GM18502 (cell line): Measurements from ENCODE around the gene AP3B1.
A peak's percentile ranks its signal among the peaks of the same experiment; 100 is the strongest.

ENCODE experiments used
- ATAC-seq: cut with Tn5 transposase; IDR thresholded peaks from one replicate; pipeline ENCODE4 v1.9.1; 2021; ENCODE audit warnings: mild to moderate bottlenecking; ENCODE audit not compliant: unreplicated experiment, poor library complexity

The AP3B1 gene

GRCh38 chr5:77985247-77985646 lies 309.3 kb downstream of the AP3B1 start:
- ATAC-seq, result no peak

GRCh38 chr5:77984587-77984986 lies 309.9 kb downstream of the AP3B1 start:
- no peak for ATAC-seq

GRCh38 chr5:77983482-77984199 lies 310.9 kb downstream of the AP3B1 start:
- ATAC-seq, result no peak

- no peak for ATAC-seq
These were observed 312.7 kb downstream of the AP3B1 start for GRCh38 chr5:77981820-77982219.

GRCh38 chr5:77974576-77974975 lies 319.9 kb downstream of the AP3B1 start:
- no peak for ATAC-seq

- no peak for ATAC-seq
These were observed 321.3 kb downstream of the AP3B1 start for GRCh38 chr5:77973253-77973609.

- peak; percentile 70 for ATAC-seq
These were observed 321.8 kb downstream of the AP3B1 start for GRCh38 chr5:77972469-77973252.

- ATAC-seq, result no peak
These were observed 322.6 kb downstream of the AP3B1 start for GRCh38 chr5:77971776-77972468.

GRCh38 chr5:77970891-77971290 lies 323.6 kb downstream of the AP3B1 start:
- no peak for ATAC-seq

GRCh38 chr5:77963795-77964194 lies 330.7 kb downstream of the AP3B1 start:
- ATAC-seq, result no peak

GRCh38 chr5:77960863-77961396 lies 333.6 kb downstream of the AP3B1 start:
- no peak for ATAC-seq

- ATAC-seq, result no peak
These were observed 334.2 kb downstream of the AP3B1 start for GRCh38 chr5:77960305-77960704.

- no peak for ATAC-seq
These were observed 335.7 kb downstream of the AP3B1 start for GRCh38 chr5:77958642-77959330.

- ATAC-seq, result no peak
These were observed 336.5 kb downstream of the AP3B1 start for GRCh38 chr5:77957931-77958521.

GRCh38 chr5:77957516-77957915 lies 337.0 kb downstream of the AP3B1 start:
- no peak for ATAC-seq

GRCh38 chr5:77957081-77957480 lies 337.4 kb downstream of the AP3B1 start:
- no peak for ATAC-seq

- ATAC-seq, result no peak
These were observed 338.9 kb downstream of the AP3B1 start for GRCh38 chr5:77955577-77955976.

GRCh38 chr5:77953374-77953773 lies 341.1 kb downstream of the AP3B1 start:
- no peak for ATAC-seq

- no peak for ATAC-seq
These were observed 341.8 kb downstream of the AP3B1 start for GRCh38 chr5:77952636-77953212.
